ENCODE data around the gene SOX8.

DNA sequence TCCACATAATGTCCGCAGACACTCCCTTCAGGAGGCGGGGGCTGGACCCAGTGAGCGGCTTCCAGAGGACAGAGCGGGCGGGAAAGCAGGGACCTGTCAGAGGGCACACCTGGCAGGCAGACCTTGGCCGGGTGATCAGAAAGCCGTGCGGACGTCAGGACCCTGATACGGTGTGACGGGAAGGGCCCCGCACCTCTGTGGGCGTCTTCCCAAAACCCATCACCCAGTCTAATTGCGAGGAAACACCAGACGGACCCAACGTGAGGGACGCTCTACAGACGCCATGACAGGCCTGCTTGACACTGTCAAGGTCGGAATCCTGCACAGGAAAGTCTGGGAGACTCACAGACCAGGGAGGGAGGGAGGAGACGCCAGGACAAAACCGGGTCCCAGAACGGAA lies 19.2 kb upstream of the SOX8 start:
- TF ChIP-seq, protein P1, sequence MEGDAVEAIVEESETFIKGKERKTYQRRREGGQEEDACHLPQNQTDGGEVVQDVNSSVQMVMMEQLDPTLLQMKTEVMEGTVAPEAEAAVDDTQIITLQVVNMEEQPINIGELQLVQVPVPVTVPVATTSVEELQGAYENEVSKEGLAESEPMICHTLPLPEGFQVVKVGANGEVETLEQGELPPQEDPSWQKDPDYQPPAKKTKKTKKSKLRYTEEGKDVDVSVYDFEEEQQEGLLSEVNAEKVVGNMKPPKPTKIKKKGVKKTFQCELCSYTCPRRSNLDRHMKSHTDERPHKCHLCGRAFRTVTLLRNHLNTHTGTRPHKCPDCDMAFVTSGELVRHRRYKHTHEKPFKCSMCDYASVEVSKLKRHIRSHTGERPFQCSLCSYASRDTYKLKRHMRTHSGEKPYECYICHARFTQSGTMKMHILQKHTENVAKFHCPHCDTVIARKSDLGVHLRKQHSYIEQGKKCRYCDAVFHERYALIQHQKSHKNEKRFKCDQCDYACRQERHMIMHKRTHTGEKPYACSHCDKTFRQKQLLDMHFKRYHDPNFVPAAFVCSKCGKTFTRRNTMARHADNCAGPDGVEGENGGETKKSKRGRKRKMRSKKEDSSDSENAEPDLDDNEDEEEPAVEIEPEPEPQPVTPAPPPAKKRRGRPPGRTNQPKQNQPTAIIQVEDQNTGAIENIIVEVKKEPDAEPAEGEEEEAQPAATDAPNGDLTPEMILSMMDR (conservative IDR thresholded peaks at IDR 0.05): no peak
- TF ChIP-seq EZH2 (IDR thresholded peaks at IDR 0.05; ENCODE audit: low read depth): no peak

Data from PC-9 (cell line).